ENCODE results near the gene DDX27.

Gene DDX27

GRCh38 chr20:49203011-49203410 lies 16.2 kb upstream of the DDX27 start:
- TF ChIP-seq HDGF (IDR thresholded peaks at IDR 0.05; ENCODE audit: borderline replicate concordance) (no peak), FOXM1 (IDR thresholded peaks at IDR 0.05; ENCODE audit: borderline replicate concordance) (no peak), FOXK2 (IDR thresholded peaks at IDR 0.05) (no peak), TARDBP (IDR thresholded peaks at IDR 0.05) (no peak), SP1 (IDR thresholded peaks at IDR 0.05) (no peak), CTBP1 (IDR thresholded peaks at IDR 0.05; ENCODE audit: borderline replicate concordance) (no peak), L3MBTL2 (conservative IDR thresholded peaks at IDR 0.05) (no peak), ZNF384 (IDR thresholded peaks at IDR 0.05) (no peak), FOXA1 (IDR thresholded peaks at IDR 0.05) (no peak), ELF4 (IDR thresholded peaks at IDR 0.05) (no peak), NFRKB (IDR thresholded peaks at IDR 0.05) (no peak), ARNT (IDR thresholded peaks at IDR 0.05) (no peak), SUZ12 (IDR thresholded peaks at IDR 0.05) (no peak), BHLHE40 (IDR thresholded peaks at IDR 0.05; ENCODE audit: borderline replicate concordance) (no peak), LEF1 (IDR thresholded peaks at IDR 0.05; ENCODE audit: borderline replicate concordance) (no peak)
- TF ChIP-seq, protein P1, sequence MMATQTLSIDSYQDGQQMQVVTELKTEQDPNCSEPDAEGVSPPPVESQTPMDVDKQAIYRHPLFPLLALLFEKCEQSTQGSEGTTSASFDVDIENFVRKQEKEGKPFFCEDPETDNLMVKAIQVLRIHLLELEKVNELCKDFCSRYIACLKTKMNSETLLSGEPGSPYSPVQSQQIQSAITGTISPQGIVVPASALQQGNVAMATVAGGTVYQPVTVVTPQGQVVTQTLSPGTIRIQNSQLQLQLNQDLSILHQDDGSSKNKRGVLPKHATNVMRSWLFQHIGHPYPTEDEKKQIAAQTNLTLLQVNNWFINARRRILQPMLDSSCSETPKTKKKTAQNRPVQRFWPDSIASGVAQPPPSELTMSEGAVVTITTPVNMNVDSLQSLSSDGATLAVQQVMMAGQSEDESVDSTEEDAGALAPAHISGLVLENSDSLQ (IDR thresholded peaks at IDR 0.05) = no peak
- no peak for DNase-seq (ENCODE audit: extremely low spot score)
- CTCF ChIA-PET = no interaction called here
- POLR2A ChIA-PET = no interaction called here

DNA sequence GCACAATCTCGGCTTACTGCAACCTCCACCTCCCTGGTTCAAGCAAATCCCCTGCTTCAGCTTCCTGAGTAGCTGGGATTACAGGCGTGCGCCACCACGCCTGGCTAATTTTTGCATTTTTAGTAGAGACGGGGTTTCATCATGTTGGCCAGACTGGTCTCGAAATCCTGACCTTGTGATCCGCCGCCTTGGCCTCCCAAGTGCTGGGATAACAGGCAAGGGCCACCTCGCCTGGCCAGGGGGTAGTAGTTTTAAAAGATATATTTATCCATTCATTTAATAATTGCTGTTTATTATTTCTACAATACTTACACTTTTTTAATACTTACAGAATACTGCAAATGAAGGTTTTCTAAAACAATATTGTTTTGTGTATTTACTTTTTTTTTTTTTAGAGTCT lies 15.5 kb upstream of the DDX27 start:
- no peak for DNase-seq (ENCODE audit: extremely low spot score)
- CTCF ChIA-PET = interaction anchor here (0.5 kb wide), 1 partner anchor 14 kb away, joined by 3 read pairs; no protein-coding TSS in a partner anchor
- TF ChIP-seq TARDBP (IDR thresholded peaks at IDR 0.05) (no peak), FOXK2 (IDR thresholded peaks at IDR 0.05) (no peak), FOXM1 (IDR thresholded peaks at IDR 0.05; ENCODE audit: borderline replicate concordance) (no peak), SUZ12 (IDR thresholded peaks at IDR 0.05) (no peak), SP1 (IDR thresholded peaks at IDR 0.05) (no peak), NFRKB (IDR thresholded peaks at IDR 0.05) (no peak), CTBP1 (IDR thresholded peaks at IDR 0.05; ENCODE audit: borderline replicate concordance) (no peak), ZNF384 (IDR thresholded peaks at IDR 0.05) (no peak), ELF4 (IDR thresholded peaks at IDR 0.05) (no peak), HDGF (IDR thresholded peaks at IDR 0.05; ENCODE audit: borderline replicate concordance) (no peak), ARNT (IDR thresholded peaks at IDR 0.05) (no peak), BHLHE40 (IDR thresholded peaks at IDR 0.05; ENCODE audit: borderline replicate concordance) (no peak), FOXA1 (IDR thresholded peaks at IDR 0.05) (no peak), LEF1 (IDR thresholded peaks at IDR 0.05; ENCODE audit: borderline replicate concordance) (no peak), L3MBTL2 (conservative IDR thresholded peaks at IDR 0.05) (no peak)
- TF ChIP-seq, protein P1 (IDR thresholded peaks at IDR 0.05) = no peak
- POLR2A ChIA-PET = no interaction called here

- CTCF ChIA-PET = no interaction called here
- DNase-seq (ENCODE audit: extremely low spot score) = peak; percentile 37
- POLR2A ChIA-PET = no interaction called here
These were observed 12.1 kb upstream of the DDX27 start for GRCh38 chr20:49207076-49207475.

DNA sequence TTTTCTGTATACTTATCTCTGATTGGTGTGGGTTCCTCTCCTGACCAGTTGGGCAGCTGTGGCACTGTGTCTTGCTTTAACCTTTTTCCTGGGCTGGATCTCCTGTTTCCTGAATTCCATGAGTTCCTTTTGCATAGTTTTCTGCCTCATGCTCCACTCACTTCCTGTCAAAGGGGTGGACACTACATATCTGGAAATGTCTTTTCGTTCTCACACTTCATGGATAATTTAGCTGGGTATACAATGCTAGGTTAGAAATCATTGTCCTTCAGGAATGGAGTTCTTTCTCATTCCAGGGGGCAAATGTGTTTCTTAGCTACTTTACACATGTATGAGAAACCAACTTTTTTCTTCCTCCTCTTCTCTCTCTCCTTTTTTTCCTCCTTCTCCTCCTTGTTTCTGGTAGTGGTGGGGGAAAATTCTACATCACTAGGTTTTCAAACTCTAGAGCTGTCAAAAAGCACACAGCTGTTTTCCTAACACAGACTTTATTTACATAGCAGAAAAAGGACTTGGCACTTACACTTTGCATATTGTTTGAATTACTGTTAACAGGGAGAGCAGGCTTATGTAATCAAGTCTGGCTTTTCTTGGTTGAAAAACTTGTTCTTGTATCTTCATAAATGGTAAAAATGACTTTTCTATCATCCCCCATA lies 9.0 kb upstream of the DDX27 start:
- POLR2A ChIA-PET = no interaction called here
- TF ChIP-seq HDGF (IDR thresholded peaks at IDR 0.05; ENCODE audit: borderline replicate concordance) (no peak), NFRKB (IDR thresholded peaks at IDR 0.05) (no peak), FOXA1 (IDR thresholded peaks at IDR 0.05) (no peak), CTBP1 (IDR thresholded peaks at IDR 0.05; ENCODE audit: borderline replicate concordance) (no peak)
- CTCF ChIA-PET = no interaction called here
- no peak for DNase-seq (ENCODE audit: extremely low spot score)

More at GRCh38 chr20:49207076-49207475, 12.1 kb upstream of the DDX27 start:
- no peak for TF ChIP-seq CTBP1 (IDR thresholded peaks at IDR 0.05; ENCODE audit: borderline replicate concordance)
- no peak for TF ChIP-seq SUZ12 (IDR thresholded peaks at IDR 0.05)
- TF ChIP-seq ZNF384 (IDR thresholded peaks at IDR 0.05) = no peak
- TF ChIP-seq FOXM1 (IDR thresholded peaks at IDR 0.05; ENCODE audit: borderline replicate concordance) = no peak
- no peak for TF ChIP-seq ELF4 (IDR thresholded peaks at IDR 0.05)
- no peak for TF ChIP-seq ARNT (IDR thresholded peaks at IDR 0.05)
- TF ChIP-seq TARDBP (IDR thresholded peaks at IDR 0.05) = no peak
- TF ChIP-seq FOXA1 (IDR thresholded peaks at IDR 0.05) = no peak
- TF ChIP-seq HDGF (IDR thresholded peaks at IDR 0.05; ENCODE audit: borderline replicate concordance) = no peak
- TF ChIP-seq LEF1 (IDR thresholded peaks at IDR 0.05; ENCODE audit: borderline replicate concordance) = no peak
- TF ChIP-seq SP1 (IDR thresholded peaks at IDR 0.05) = no peak
- TF ChIP-seq L3MBTL2 (conservative IDR thresholded peaks at IDR 0.05) = no peak
- TF ChIP-seq, protein P1 (IDR thresholded peaks at IDR 0.05) = no peak
- TF ChIP-seq BHLHE40 (IDR thresholded peaks at IDR 0.05; ENCODE audit: borderline replicate concordance) = no peak
- TF ChIP-seq NFRKB (IDR thresholded peaks at IDR 0.05) = no peak

GRCh38 chr20:49210757-49211110 lies 8.5 kb upstream of the DDX27 start:
- POLR2A ChIA-PET = no interaction called here
- TF ChIP-seq ELF4 (IDR thresholded peaks at IDR 0.05) (no peak), ZNF384 (IDR thresholded peaks at IDR 0.05) (no peak), SUZ12 (IDR thresholded peaks at IDR 0.05) (no peak), TARDBP (IDR thresholded peaks at IDR 0.05) (no peak), L3MBTL2 (conservative IDR thresholded peaks at IDR 0.05) (no peak), SP1 (IDR thresholded peaks at IDR 0.05) (no peak), FOXA1 (IDR thresholded peaks at IDR 0.05) (no peak), FOXK2 (IDR thresholded peaks at IDR 0.05) (no peak)
- TF ChIP-seq, protein P1 (IDR thresholded peaks at IDR 0.05) = no peak
- CTCF ChIA-PET = no interaction called here
- no peak for DNase-seq (ENCODE audit: extremely low spot score)
